B cell (primary cell): ENCODE results near the gene GRIPAP1.
"Not testable (repeated sequence)": the region's sequence is repeated elsewhere in the genome, so short reads cannot be mapped to it uniquely, and the experiment has no call there.

ENCODE experiments used
- CTCF ChIP-seq: fragments of 200-600 bp; IDR thresholded peaks from one replicate; pipeline ENCODE4 v1.8.0; 2022; ENCODE audit warnings: antibody characterized with exemption, mild to moderate bottlenecking
- EZH2 ChIP-seq: IDR thresholded peaks from 2 replicates; pipeline ENCODE4 v1.6.1; 2012; ENCODE audit warnings: borderline replicate concordance, low read depth, mild to moderate bottlenecking, moderate library complexity, low read length; ENCODE audit not compliant: insufficient read depth, poor library complexity, severe bottlenecking

GRCh38 chrX:48980341-48980740 is 21.7 kb downstream of the GRIPAP1 start:
- not testable (repeated sequence) for TF ChIP-seq CTCF, EZH2
